ENCODE measurements around the gene CERS6. TPM values are rescaled to one million over a fixed set of nuclear protein-coding genes. Genes with fewer than 3 reads are reported as not detected.

CERS6 gene
- polyA plus RNA-seq, 3 donors = 7.6 to 17.7 (median 15.6) TPM

GRCh38 chr2:168740788-168741187, 284.7 kb downstream of the CERS6 start:
- H3K9me3 Mint-ChIP-seq = no peaks in the 10 kb centered on the region
- peak overlapping the region in 2 of 7 donors; percentile 14 to 84 for H3K27ac Mint-ChIP-seq
- H3K36me3 Mint-ChIP-seq = peaks cover 16 to 32% of the 10 kb centered on the region in 2 donors
- peaks cover 3 to 6% of the 10 kb centered on the region in 2 donors for H3K36me3 ChIP-seq (replicated peaks in 1 of 2; ENCODE audit: control insufficient read depth in 1 of 2, insufficient read depth in 2 of 2, low read length in 2 of 2)
- H3K4me1 ChIP-seq (ENCODE audit: control insufficient read depth in 1 of 2, insufficient read depth in 2 of 2, low read length in 2 of 2) = no peaks in the 10 kb centered on the region
- H2AFZ ChIP-seq (ENCODE audit: insufficient read depth, low read depth, low read length, poor library complexity, severe bottlenecking) = no peak overlapping the region
- H3K9ac ChIP-seq (ENCODE audit: insufficient read depth, low read length, poor library complexity, severe bottlenecking) = no peak overlapping the region
- no peaks in the 10 kb centered on the region for H3K4me1 Mint-ChIP-seq
- no peaks in the 10 kb centered on the region for H3K79me2 ChIP-seq (ENCODE audit: insufficient read depth, low read length)
- no peaks in the 10 kb centered on the region for H3K9me3 ChIP-seq (replicated peaks in 1 of 2; ENCODE audit: control insufficient read depth in 1 of 2, insufficient read depth in 1 of 2, low read length in 2 of 2)
- H3K27me3 ChIP-seq (ENCODE audit: control insufficient read depth in 2 of 2, insufficient read depth in 2 of 2, low read length in 2 of 2) = no peaks in the 10 kb centered on the region
- TF ChIP-seq CTCF (IDR thresholded peaks at IDR 0.05) = no peak
- no peak overlapping the region for H3K4me3 ChIP-seq (replicated peaks in 1 of 3; ENCODE audit: low read depth in 2 of 3, low read length in 3 of 3)
- WGBS (ENCODE audit: insufficient coverage) = no CpG with 5 or more reads among the region's 3 CpGs
- intact Hi-C loops (cut with micrococcal nuclease) = no loop called here
- DNase-seq = no peak
- no peak overlapping the region for H3K4me3 Mint-ChIP-seq
- no peaks in the 10 kb centered on the region for H3K27me3 Mint-ChIP-seq (ENCODE audit: low read depth in 3 of 3)
- no peak overlapping the region for H3K4me2 ChIP-seq (replicated peaks; ENCODE audit: extremely low read depth, low read length, poor library complexity, severe bottlenecking)
- no peaks in the 10 kb centered on the region for H4K20me1 ChIP-seq (ENCODE audit: insufficient read depth, low read length)
- no peak overlapping the region for H3K27ac ChIP-seq (ENCODE audit: low read depth in 1 of 2, low read length in 2 of 2)

GRCh38 chr2:168742258-168742932, 286.3 kb downstream of the CERS6 start:
- intact Hi-C loops (cut with micrococcal nuclease) = no loop called here
- H3K36me3 Mint-ChIP-seq = peaks cover 13 to 35% of the 10 kb centered on the region in 2 donors
- WGBS (ENCODE audit: insufficient coverage) = 100% methylated on average over 1 of the region's 4 CpGs
- H3K27ac Mint-ChIP-seq = peak overlapping the region in 1 of 7 donors; percentile 27
- peaks cover 6 to 9% of the 10 kb centered on the region in 2 donors for H3K36me3 ChIP-seq (replicated peaks in 1 of 2; ENCODE audit: control insufficient read depth in 1 of 2, insufficient read depth in 2 of 2, low read length in 2 of 2)
- no peak for DNase-seq
- H3K4me3 ChIP-seq (replicated peaks in 1 of 3; ENCODE audit: low read depth in 2 of 3, low read length in 3 of 3) = no peak overlapping the region
- H3K27me3 ChIP-seq (ENCODE audit: control insufficient read depth in 2 of 2, insufficient read depth in 2 of 2, low read length in 2 of 2) = no peaks in the 10 kb centered on the region
- no peak overlapping the region for H3K9ac ChIP-seq (ENCODE audit: insufficient read depth, low read length, poor library complexity, severe bottlenecking)
- no peaks in the 10 kb centered on the region for H3K9me3 ChIP-seq (replicated peaks in 1 of 2; ENCODE audit: control insufficient read depth in 1 of 2, insufficient read depth in 1 of 2, low read length in 2 of 2)
- no peaks in the 10 kb centered on the region for H3K79me2 ChIP-seq (ENCODE audit: insufficient read depth, low read length)
- H3K27me3 Mint-ChIP-seq (ENCODE audit: low read depth in 3 of 3) = no peaks in the 10 kb centered on the region
- H3K4me2 ChIP-seq (replicated peaks; ENCODE audit: extremely low read depth, low read length, poor library complexity, severe bottlenecking) = no peak overlapping the region
- no peak overlapping the region for H3K4me3 Mint-ChIP-seq
- no peaks in the 10 kb centered on the region for H3K4me1 ChIP-seq (ENCODE audit: control insufficient read depth in 1 of 2, insufficient read depth in 2 of 2, low read length in 2 of 2)
- H4K20me1 ChIP-seq (ENCODE audit: insufficient read depth, low read length) = no peaks in the 10 kb centered on the region
- no peaks in the 10 kb centered on the region for H3K4me1 Mint-ChIP-seq
- no peak overlapping the region for H2AFZ ChIP-seq (ENCODE audit: insufficient read depth, low read depth, low read length, poor library complexity, severe bottlenecking)
- no peak for TF ChIP-seq CTCF (IDR thresholded peaks at IDR 0.05)
- H3K27ac ChIP-seq (ENCODE audit: low read depth in 1 of 2, low read length in 2 of 2) = no peak overlapping the region
- no peaks in the 10 kb centered on the region for H3K9me3 Mint-ChIP-seq
